GM12892 (cell line): ENCODE data around the gene SLC12A5.

Experiments
- POLR2A ChIP-seq: IDR thresholded peaks from 2 replicates; pipeline ENCODE4 v1.6.1; 2011; ENCODE audit warnings: low read depth, low read length, control low read depth
- TAF1 ChIP-seq: IDR thresholded peaks from 2 replicates; pipeline ENCODE4 v1.6.1; 2011; ENCODE audit warnings: low read depth, mild to moderate bottlenecking, control low read depth, low read length, borderline replicate concordance

DNA sequence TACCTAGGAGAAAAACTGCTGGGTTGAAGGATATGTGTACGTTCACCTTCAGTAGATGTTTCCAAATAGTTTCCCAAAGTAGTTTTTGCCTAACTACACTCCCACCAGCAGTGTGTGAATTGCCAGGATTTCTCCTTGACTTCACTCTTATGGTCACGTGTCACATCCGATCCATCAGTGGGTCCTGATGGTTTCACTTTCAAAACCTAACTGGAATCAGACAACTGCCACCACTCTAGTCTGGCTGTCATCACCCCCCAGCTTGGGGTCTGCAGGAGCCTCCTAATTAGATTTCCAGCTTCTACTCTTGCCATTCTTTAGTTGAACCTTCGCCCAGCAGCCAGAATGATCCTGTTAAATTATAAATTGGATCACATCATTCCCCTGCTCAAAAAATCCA lies 8.5 kb upstream of the SLC12A5 start:
- TF ChIP-seq TAF1 (no peak), POLR2A (no peak)
